Neuronal stem cell (in vitro differentiated cells): ENCODE data around the gene CNKSR2.

Experiments used
- DNase-seq: peaks from one replicate; pipeline ENCODE4 v3.0.0-alpha.2; 2013; ENCODE audit warnings: low spot score
- H2AFZ ChIP-seq: one replicate; pipeline ENCODE4 v1.6.1; 2013; ENCODE audit warnings: mild to moderate bottlenecking, low read length, inconsistent platforms
- H2AK5ac ChIP-seq: 2 replicates; pipeline ENCODE4 v1.6.1; 2013; ENCODE audit warnings: low read depth, mild to moderate bottlenecking, inconsistent platforms, low read length, moderate library complexity, mixed read lengths
- H2BK120ac ChIP-seq: 2 replicates; pipeline ENCODE4 v1.6.1; 2013; ENCODE audit warnings: low read depth, mild to moderate bottlenecking, inconsistent platforms, low read length, moderate library complexity, mixed read lengths
- H2BK12ac ChIP-seq: one replicate; pipeline ENCODE4 v1.6.1; 2013; ENCODE audit warnings: low read length, inconsistent platforms
- H2BK15ac ChIP-seq: 2 replicates; pipeline ENCODE4 v1.6.1; 2013; ENCODE audit warnings: mild to moderate bottlenecking, low read length, inconsistent platforms, mixed read lengths
- H2BK5ac ChIP-seq: one replicate; pipeline ENCODE4 v1.6.1; 2013; ENCODE audit warnings: inconsistent platforms, mild to moderate bottlenecking, low read length, moderate library complexity
- H3K14ac ChIP-seq: one replicate; pipeline ENCODE4 v1.6.1; 2013; ENCODE audit warnings: low read length, inconsistent platforms
- H3K18ac ChIP-seq: 2 replicates; pipeline ENCODE4 v1.6.1; 2013; ENCODE audit warnings: low read length, inconsistent platforms
- H3K23ac ChIP-seq: 2 replicates; pipeline ENCODE4 v1.6.1; 2013; ENCODE audit warnings: low read depth, mild to moderate bottlenecking, mixed read lengths, low read length, inconsistent platforms; ENCODE audit not compliant: poor library complexity
- H3K27ac ChIP-seq: replicated peaks from 3 replicates; pipeline ENCODE4 v1.5.1; 2013; ENCODE audit warnings: low read length, inconsistent platforms
- H3K27me3 ChIP-seq, 3 experiments: 2 replicates each; pipeline ENCODE4 v1.6.1; 2013; ENCODE audit warnings: low read length in 3 of 3, mild to moderate bottlenecking in 2 of 3, inconsistent platforms in 1 of 3, low read depth in 1 of 3, mixed read lengths in 1 of 3, moderate library complexity in 1 of 3; ENCODE audit not compliant: control insufficient read depth in 3 of 3, insufficient read depth in 3 of 3
- H3K36me3 ChIP-seq, 2 donors: replicated peaks in 1 of 2; 2 replicates each; pipeline ENCODE4 v1.6.1; 2013; ENCODE audit warnings: low read length in 2 of 2; ENCODE audit not compliant: control insufficient read depth in 2 of 2, insufficient read depth in 2 of 2
- H3K4ac ChIP-seq: 2 replicates; pipeline ENCODE4 v1.6.1; 2013; ENCODE audit warnings: inconsistent platforms, mild to moderate bottlenecking, low read length, moderate library complexity
- H3K4me1 ChIP-seq, 2 donors: 1 replicate in 1 of 2; 2 replicates in 1 of 2; pipeline ENCODE4 v1.6.1; 2013; ENCODE audit warnings: low read length in 2 of 2, low read depth in 1 of 2; ENCODE audit not compliant: control insufficient read depth in 2 of 2, insufficient read depth in 1 of 2
- H3K4me2 ChIP-seq: one replicate; pipeline ENCODE4 v1.6.1; 2013; ENCODE audit warnings: mild to moderate bottlenecking, low read length, inconsistent platforms; ENCODE audit not compliant: insufficient read depth, poor library complexity, severe bottlenecking
- H3K4me3 ChIP-seq, 2 donors: 2 replicates each; pipeline ENCODE4 v1.5.1; 2013; ENCODE audit warnings: low read length in 2 of 2, mild to moderate bottlenecking in 2 of 2, inconsistent platforms in 1 of 2, moderate library complexity in 1 of 2
- H3K79me1 ChIP-seq: one replicate; pipeline ENCODE4 v1.6.1; 2013; ENCODE audit warnings: low read depth, mild to moderate bottlenecking, inconsistent platforms, low read length, moderate library complexity
- H3K9ac ChIP-seq: one replicate; pipeline ENCODE4 v1.6.1; 2013; ENCODE audit warnings: mild to moderate bottlenecking, low read depth, low read length, inconsistent platforms; ENCODE audit not compliant: poor library complexity
- H3K9me3 ChIP-seq, 2 donors: replicated peaks in 1 of 2; 2 replicates each; pipeline versions ENCODE3 to v1.6.1; 2013; ENCODE audit warnings: low read length in 2 of 2, mild to moderate bottlenecking in 2 of 2, inconsistent platforms in 1 of 2, low read depth in 1 of 2, mixed read lengths in 1 of 2, moderate library complexity in 1 of 2; ENCODE audit not compliant: control insufficient read depth in 2 of 2, insufficient read depth in 1 of 2
- H4K8ac ChIP-seq: one replicate; pipeline ENCODE4 v1.6.1; 2013; ENCODE audit warnings: low read depth, mild to moderate bottlenecking, inconsistent platforms, low read length, moderate library complexity
- H4K91ac ChIP-seq: one replicate; pipeline ENCODE4 v1.6.1; 2013; ENCODE audit warnings: low read length, low read depth, mild to moderate bottlenecking, inconsistent platforms; ENCODE audit not compliant: poor library complexity
- WGBS, 2 donors: extraction: QIAGEN DNeasy Blood & Tissue Kit; methylation state at CpG; one replicate each; pipeline ENCODE4 v1.1.7; 2013; ENCODE audit warnings: missing lambda C conversion rate in 2 of 2, mixed read lengths in 1 of 2; ENCODE audit not compliant: insufficient read length in 2 of 2, insufficient replicate concordance in 1 of 2; ENCODE audit errors: extremely low coverage in 2 of 2; 5-methylcytosine and 5-hydroxymethylcytosine counted together

Gene CNKSR2

GRCh38 chrX:21691512-21692018, 317.3 kb downstream of the CNKSR2 start:
- H3K9ac ChIP-seq, result no peak overlapping the region
- H3K4me1 ChIP-seq, result no peaks in the 10 kb centered on the region
- H4K8ac ChIP-seq, result no peak overlapping the region
- no peaks in the 10 kb centered on the region for H3K9me3 ChIP-seq
- no peak overlapping the region for H3K4me2 ChIP-seq
- no peak overlapping the region for H3K4ac ChIP-seq
- H2AK5ac ChIP-seq, result no peak overlapping the region
- no peak overlapping the region for H3K23ac ChIP-seq
- H2BK12ac ChIP-seq, result no peak overlapping the region
- no peak for DNase-seq
- no peaks in the 10 kb centered on the region for H3K36me3 ChIP-seq
- H4K91ac ChIP-seq, result no peak overlapping the region
- no peak overlapping the region for H3K14ac ChIP-seq
- no peak overlapping the region for H3K27ac ChIP-seq
- no peak overlapping the region for H2AFZ ChIP-seq
- no peak overlapping the region for H3K4me3 ChIP-seq
- H3K18ac ChIP-seq, result no peak overlapping the region
- WGBS, 2 donors, result no CpG with 5 or more reads among the region's 3 CpGs
- H2BK120ac ChIP-seq, result no peak overlapping the region
- H3K27me3 ChIP-seq, result peaks cover 0 to 6% (median 0%) of the 10 kb centered on the region in 3 experiments
- no peaks in the 10 kb centered on the region for H3K79me1 ChIP-seq
- no peak overlapping the region for H2BK5ac ChIP-seq
- H2BK15ac ChIP-seq, result no peak overlapping the region

GRCh38 chrX:21698272-21698671, 324.1 kb downstream of the CNKSR2 start:
- no CpG with 5 or more reads among the region's 4 CpGs for whole genome bisulfite sequencing, 2 donors
- no peak overlapping the region for H2BK15ac ChIP-seq

GRCh38 chrX:21699136-21699535, 324.9 kb downstream of the CNKSR2 start:
- H3K18ac ChIP-seq, result no peak overlapping the region
- H3K27ac ChIP-seq, result no peak overlapping the region
- no peaks in the 10 kb centered on the region for H3K36me3 ChIP-seq
- no peak overlapping the region for H3K4me3 ChIP-seq
- no peak overlapping the region for H2BK5ac ChIP-seq
- no peak overlapping the region for H3K4ac ChIP-seq
- H3K79me1 ChIP-seq, result no peaks in the 10 kb centered on the region
- H2AFZ ChIP-seq, result no peak overlapping the region
- H3K4me2 ChIP-seq, result no peak overlapping the region
- H3K9ac ChIP-seq, result no peak overlapping the region
- no peak overlapping the region for H3K14ac ChIP-seq
- no peak overlapping the region for H2BK120ac ChIP-seq
- no peak overlapping the region for H4K91ac ChIP-seq
- no peak overlapping the region for H2BK12ac ChIP-seq
- peaks cover 0 to 29% (median 0%) of the 10 kb centered on the region in 3 experiments for H3K27me3 ChIP-seq
- H4K8ac ChIP-seq, result no peak overlapping the region
- no peaks in the 10 kb centered on the region for H3K4me1 ChIP-seq
- DNase-seq, result no peak
- H2BK15ac ChIP-seq, result no peak overlapping the region
- no peak overlapping the region for H3K23ac ChIP-seq
- WGBS, 2 donors, result no CpG with 5 or more reads among the region's 3 CpGs
- H2AK5ac ChIP-seq, result no peak overlapping the region
- no peaks in the 10 kb centered on the region for H3K9me3 ChIP-seq

More at GRCh38 chrX:21698272-21698671, 324.1 kb downstream of the CNKSR2 start:
- Histone ChIP-seq H2BK5ac (no peak overlapping the region), H3K23ac (no peak overlapping the region), H4K8ac (no peak overlapping the region), H3K4ac (no peak overlapping the region), H4K91ac (no peak overlapping the region), H3K18ac (no peak overlapping the region), H3K27me3 (peaks cover 0 to 29% (median 0%) of the 10 kb centered on the region in 3 experiments), H3K4me3 (no peak overlapping the region), H3K79me1 (no peaks in the 10 kb centered on the region), H3K4me1 (no peaks in the 10 kb centered on the region), H2BK120ac (no peak overlapping the region), H3K9ac (no peak overlapping the region), H3K4me2 (no peak overlapping the region), H3K14ac (no peak overlapping the region), H3K36me3 (no peaks in the 10 kb centered on the region), H2AFZ (no peak overlapping the region), H2AK5ac (no peak overlapping the region), H3K9me3 (no peaks in the 10 kb centered on the region), H2BK12ac (no peak overlapping the region), H3K27ac (no peak overlapping the region)
- no peak for DNase-seq

GRCh38 chrX:21700275-21700674, 326.1 kb downstream of the CNKSR2 start:
- Histone ChIP-seq H3K23ac (no peak overlapping the region), H3K4me1 (no peaks in the 10 kb centered on the region), H3K4me3 (no peak overlapping the region), H3K4me2 (no peak overlapping the region), H2BK5ac (no peak overlapping the region), H3K18ac (no peak overlapping the region), H4K8ac (no peak overlapping the region), H2AFZ (no peak overlapping the region), H2BK15ac (no peak overlapping the region), H3K14ac (no peak overlapping the region), H2BK12ac (no peak overlapping the region), H3K9ac (no peak overlapping the region), H2AK5ac (no peak overlapping the region), H3K4ac (no peak overlapping the region), H3K79me1 (no peaks in the 10 kb centered on the region), H3K36me3 (no peaks in the 10 kb centered on the region), H2BK120ac (no peak overlapping the region), H3K9me3 (no peaks in the 10 kb centered on the region), H3K27ac (no peak overlapping the region), H4K91ac (no peak overlapping the region), H3K27me3 (peaks cover 0 to 32% (median 0%) of the 10 kb centered on the region in 3 experiments)
- DNase-seq, result no peak
- no CpG with 5 or more reads among the region's 5 CpGs for WGBS, 2 donors
